SK-N-SH (cell line): ENCODE data around the gene IFT74. TPM values are rescaled to one million over a fixed set of nuclear protein-coding genes. Genes with fewer than 3 reads are reported as not detected.

Experiments
- CTCF ChIA-PET: fragments of 300-600, 350-600 bp; formaldehyde crosslinking; extraction: SDS; loops from one replicate; lab custom pipeline; 2021; lab: Yijun Ruan, JAX
- POLR2A ChIA-PET: fragments of 350-600 bp; sonication (Branson Sonifier 250); formaldehyde crosslinking; extraction: SDS; loops from one replicate; lab custom pipeline; 2020; ENCODE audit warnings: antibody characterized with exemption, inconsistent platforms; lab: Yijun Ruan, JAX
- DNase-seq: peaks from one replicate; pipeline ENCODE4 v3.0.0; 2012
- H2AFZ ChIP-seq: fragments of 200-600 bp; sonication (generic); 2 replicates; pipeline ENCODE4 v1.8.1; 2016; ENCODE audit warnings: antibody characterized with exemption, mild to moderate bottlenecking, low read depth
- H3F3A ChIP-seq: fragments of 200-600 bp; sonication (generic); replicated peaks from 2 replicates; pipeline ENCODE3; 2016; ENCODE audit warnings: antibody characterized with exemption, mild to moderate bottlenecking; ENCODE audit not compliant: insufficient read depth
- H3K27ac ChIP-seq, 2 experiments: fragments of 200-500 bp in 1 of 2; fragments of 200-600 bp in 1 of 2; sonication (Bioruptor generic) in 1 of 2; sonication (generic), shearing (Covaris generic) in 1 of 2; 2 replicates each; pipeline versions ENCODE4 v1.5.1 to v1.6.1; 2014 to 2016; ENCODE audit warnings: low read depth in 2 of 2, inconsistent platforms in 1 of 2, low read length in 1 of 2, mild to moderate bottlenecking in 1 of 2, mixed read lengths in 1 of 2
- H3K27me3 ChIP-seq: fragments of 200-600 bp; sonication (generic), shearing (Covaris generic); 2 replicates; pipeline ENCODE4 v1.6.1; 2016; ENCODE audit warnings: mixed run types; ENCODE audit not compliant: insufficient read depth
- H3K36me3 ChIP-seq, 2 experiments: fragments of 200-500 bp in 1 of 2; fragments of 200-600 bp in 1 of 2; sonication (Bioruptor generic) in 1 of 2; sonication (generic) in 1 of 2; replicated peaks in 1 of 2; 2 replicates each; pipeline versions ENCODE3 to v1.5.1; 2014 to 2016; ENCODE audit warnings: low read length in 1 of 2, mild to moderate bottlenecking in 1 of 2; ENCODE audit not compliant: insufficient read depth in 2 of 2, control insufficient read depth in 1 of 2
- H3K4me1 ChIP-seq, 2 experiments: fragments of 200-500 bp in 1 of 2; fragments of 200-600 bp in 1 of 2; sonication (Bioruptor generic) in 1 of 2; sonication (generic), shearing (Covaris generic) in 1 of 2; 2 replicates each; pipeline versions ENCODE4 v1.5.1 to v1.6.1; 2014 to 2016; ENCODE audit warnings: low read depth in 1 of 2, low read length in 1 of 2, mixed run types in 1 of 2; ENCODE audit not compliant: insufficient read depth in 2 of 2, control insufficient read depth in 1 of 2
- H3K4me2 ChIP-seq: fragments of 200-600 bp; sonication (generic), shearing (Covaris generic); 2 replicates; pipeline ENCODE4 v1.6.1; 2017; ENCODE audit warnings: mixed run types
- H3K4me3 ChIP-seq, 2 experiments: fragments of 200-500 bp in 1 of 2; fragments of 200-600 bp in 1 of 2; sonication (Bioruptor generic) in 1 of 2; sonication (generic), shearing (Covaris generic) in 1 of 2; 2 replicates each; pipeline versions ENCODE4 v1.5.1 to v1.8.1; 2014 to 2016; ENCODE audit warnings: low read depth in 2 of 2, inconsistent platforms in 1 of 2, low read length in 1 of 2, mild to moderate bottlenecking in 1 of 2, mixed read lengths in 1 of 2, moderate library complexity in 1 of 2
- H3K79me2 ChIP-seq: fragments of 200-600 bp; sonication (generic); 2 replicates; pipeline ENCODE4 v1.8.1; 2017; ENCODE audit warnings: mild to moderate bottlenecking; ENCODE audit not compliant: insufficient read depth
- H3K9ac ChIP-seq: fragments of 200-600 bp; sonication (generic); 2 replicates; pipeline ENCODE4 v1.6.1; 2017; ENCODE audit warnings: mixed run types
- H3K9me2 ChIP-seq: fragments of 200-600 bp; sonication (generic); 2 replicates; pipeline ENCODE4 v1.6.1; 2017; ENCODE audit warnings: mixed run types
- H3K9me3 ChIP-seq: fragments of 200-600 bp; sonication (generic); 2 replicates; pipeline ENCODE4 v1.6.1; 2017; ENCODE audit warnings: mixed run types, mild to moderate bottlenecking, moderate library complexity
- H4K20me1 ChIP-seq: fragments of 200-600 bp; sonication (generic); 2 replicates; pipeline ENCODE4 v1.6.1; 2017; ENCODE audit warnings: mild to moderate bottlenecking, mixed run types; ENCODE audit not compliant: insufficient read depth
- CHD2 ChIP-seq: fragments of 150-350 bp; IDR thresholded peaks from 2 replicates; pipeline ENCODE4 v1.6.1; 2018; ENCODE audit warnings: low read length; ENCODE audit not compliant: partially characterized antibody
- FOXJ3 ChIP-seq: sonication (generic); formaldehyde crosslinking; IDR thresholded peaks from 2 replicates; pipeline ENCODE4 v1.5.1; 2020; ENCODE audit warnings: mild to moderate bottlenecking, missing genetic modification reagents
- GABPA ChIP-seq: IDR thresholded peaks from 2 replicates; pipeline ENCODE4 v1.4.0; 2012; ENCODE audit warnings: low read depth, mild to moderate bottlenecking
- GATA2 ChIP-seq: sonication (generic); formaldehyde crosslinking; IDR thresholded peaks from 2 replicates; pipeline ENCODE4 v1.5.0; 2020; ENCODE audit warnings: mild to moderate bottlenecking, missing genetic modification reagents
- JUND ChIP-seq: IDR thresholded peaks from 2 replicates; pipeline ENCODE4 v1.4.0; 2012
- MXI1 ChIP-seq: IDR thresholded peaks from 2 replicates; pipeline ENCODE4 v1.6.1; 2012; ENCODE audit warnings: mild to moderate bottlenecking, low read depth, low read length, improper control_type of control experiment
- NFIC ChIP-seq: IDR thresholded peaks from 2 replicates; pipeline ENCODE4 v1.4.0; 2012; ENCODE audit warnings: borderline replicate concordance
- NRF1 ChIP-seq: IDR thresholded peaks from 2 replicates; pipeline ENCODE4 v1.6.1; 2012; ENCODE audit warnings: low read depth, mild to moderate bottlenecking, low read length
- POLR2AphosphoS5 ChIP-seq: IDR thresholded peaks from 2 replicates; pipeline ENCODE4 v1.6.1; 2012; ENCODE audit warnings: low read depth, low read length
- RFX5 ChIP-seq: IDR thresholded peaks from 2 replicates; pipeline ENCODE4 v1.6.1; 2012; ENCODE audit warnings: mild to moderate bottlenecking, improper control_type of control experiment, low read length
- SIN3A ChIP-seq: IDR thresholded peaks from 2 replicates; pipeline ENCODE4 v1.6.1; 2012; ENCODE audit warnings: low read depth, mild to moderate bottlenecking, low read length, moderate library complexity, borderline replicate concordance
- SMC3 ChIP-seq: IDR thresholded peaks from 2 replicates; pipeline ENCODE4 v1.6.1; 2012; ENCODE audit warnings: low read depth, low read length, improper control_type of control experiment
- TCF12 ChIP-seq: IDR thresholded peaks from 2 replicates; pipeline ENCODE4 v1.4.0; 2012
- TEAD4 ChIP-seq: IDR thresholded peaks from 2 replicates; pipeline ENCODE4 v1.4.0; 2012; ENCODE audit warnings: mild to moderate bottlenecking, borderline replicate concordance; ENCODE audit not compliant: insufficient read depth
- YY1 ChIP-seq: IDR thresholded peaks from 2 replicates; pipeline ENCODE4 v1.4.0; 2012; ENCODE audit warnings: low read depth, mild to moderate bottlenecking
- WGBS: methylation state at CpG from one replicate; pipeline ENCODE4 v1.1.6; 2017; ENCODE audit warnings: low lambda C conversion rate; 5-methylcytosine and 5-hydroxymethylcytosine counted together
- polyA plus RNA-seq, 3 experiments: library from polyadenylated mRNA; depleted of rRNA; stranded (reverse); fragments of >200 nt; gene quantifications; 2 replicates each; pipeline ENCODE4 v1.2.3, GENCODE V29; 2012
- TF ChIP-seq, protein P1 (sequence below): IDR thresholded peaks from 2 replicates; pipeline ENCODE4 v1.4.0; 2012; ENCODE audit warnings: low read depth
- TF ChIP-seq, protein P2 (sequence below): fragments of 150-350 bp; IDR thresholded peaks from 2 replicates; pipeline ENCODE4 v1.6.1; 2016; ENCODE audit warnings: mild to moderate bottlenecking, low read depth, low read length
- TF ChIP-seq, protein P3 (sequence below): IDR thresholded peaks from 2 replicates; pipeline ENCODE4; 2012

The IFT74 gene
- polyA plus RNA-seq, 1 of the 3 experiments (the other 2 are of a cell fraction), result 6.3 TPM

DNA sequence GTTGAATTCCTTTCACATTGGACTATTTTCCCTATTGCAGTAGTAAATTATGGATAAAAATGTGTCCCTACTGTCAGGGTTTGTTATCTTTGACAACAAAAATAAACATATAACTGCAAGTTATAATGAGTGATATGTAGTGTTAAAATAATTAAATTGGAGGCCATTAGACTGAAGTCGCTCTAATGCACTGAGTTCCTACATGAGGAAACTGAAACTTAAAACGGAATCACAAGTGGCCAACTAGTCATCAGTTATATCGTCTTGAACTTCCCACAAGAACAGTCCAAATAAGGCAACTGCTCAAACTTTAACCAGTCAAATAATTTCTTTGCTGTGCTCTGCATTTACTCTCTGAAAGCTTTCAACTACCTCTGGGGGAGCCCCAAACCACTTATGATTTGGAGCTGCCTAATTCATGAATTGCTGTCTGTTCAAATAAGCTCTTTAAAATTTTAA is 2.1 kb upstream of the IFT74 start (continued):
- TF ChIP-seq, protein P1, sequence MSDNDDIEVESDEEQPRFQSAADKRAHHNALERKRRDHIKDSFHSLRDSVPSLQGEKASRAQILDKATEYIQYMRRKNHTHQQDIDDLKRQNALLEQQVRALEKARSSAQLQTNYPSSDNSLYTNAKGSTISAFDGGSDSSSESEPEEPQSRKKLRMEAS, result no peak
- no peak for TF ChIP-seq TEAD4
- no peak for TF ChIP-seq GABPA
- no peak for TF ChIP-seq POLR2AphosphoS5

DNA sequence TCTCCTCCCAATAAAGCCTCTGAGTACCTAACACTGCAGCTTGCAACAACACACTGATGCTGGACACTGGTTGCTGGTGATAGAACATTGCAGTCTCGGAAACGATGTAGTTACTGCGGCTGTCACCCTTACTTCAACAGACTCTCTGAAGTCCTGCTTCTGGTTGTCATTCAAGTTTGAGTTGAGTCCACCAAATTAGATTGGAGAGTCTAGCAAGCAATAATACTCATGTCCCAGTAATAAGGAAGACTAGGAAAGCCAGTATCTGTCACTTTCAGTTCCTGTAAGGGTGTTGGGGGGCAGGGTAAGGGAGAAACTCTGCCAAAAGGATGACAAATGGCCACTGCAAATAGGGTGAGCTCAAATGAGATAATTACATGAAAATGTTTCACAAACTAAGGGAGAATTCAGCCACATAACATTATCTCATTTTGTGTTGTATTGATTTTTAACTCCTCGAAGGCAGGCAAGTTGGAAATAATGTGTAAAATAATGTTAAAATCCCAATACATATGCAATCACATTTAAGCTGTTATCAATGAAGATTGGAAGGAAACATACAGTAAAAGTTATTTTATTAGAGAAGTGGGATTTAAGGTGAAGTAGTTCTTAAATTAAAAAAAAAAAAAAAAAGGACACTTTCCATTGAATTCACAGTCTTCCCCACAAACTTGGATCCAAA is 849 bp upstream of the IFT74 start:
- peaks cover 0 to 9% of the 10 kb centered on the region in 2 experiments; a peak in 2 of 4 replicates for H3K4me1 ChIP-seq
- peak overlapping the region; percentile 70 to 80 for H3K4me3 ChIP-seq
- WGBS, result 61% methylated on average over 4 of the region's 4 CpGs
- no peaks in the 10 kb centered on the region for H3K9me3 ChIP-seq
- H3K9me2 ChIP-seq, result no peaks in the 10 kb centered on the region
- H3K79me2 ChIP-seq, result peaks cover 33% of the 10 kb centered on the region; the same call in 1 of the 2 replicates
- peak overlapping the region; percentile 93 for H3K9ac ChIP-seq
- no peak for DNase-seq
- ChIA-PET CTCF (interaction anchor here (1.0 kb wide), 1 partner anchor 63 kb away, joined by 5 read pairs; the partner anchor contains the start of gene CAAP1), POLR2A (interaction anchor here (0.8 to 2.4 kb wide), 4 partner anchors 8 to 63 kb away, joined by 3 to 13 read pairs (median 8); partner anchors contain the start of genes CAAP1 and PLAA)
- H3K27ac ChIP-seq, result peak overlapping the region; percentile 89 to 96
- H3K36me3 ChIP-seq, result no peaks in the 10 kb centered on the region
- H3K27me3 ChIP-seq, result no peaks in the 10 kb centered on the region
- no peak for TF ChIP-seq NFIC
- TF ChIP-seq JUND, result no peak
- TF ChIP-seq, protein P2, sequence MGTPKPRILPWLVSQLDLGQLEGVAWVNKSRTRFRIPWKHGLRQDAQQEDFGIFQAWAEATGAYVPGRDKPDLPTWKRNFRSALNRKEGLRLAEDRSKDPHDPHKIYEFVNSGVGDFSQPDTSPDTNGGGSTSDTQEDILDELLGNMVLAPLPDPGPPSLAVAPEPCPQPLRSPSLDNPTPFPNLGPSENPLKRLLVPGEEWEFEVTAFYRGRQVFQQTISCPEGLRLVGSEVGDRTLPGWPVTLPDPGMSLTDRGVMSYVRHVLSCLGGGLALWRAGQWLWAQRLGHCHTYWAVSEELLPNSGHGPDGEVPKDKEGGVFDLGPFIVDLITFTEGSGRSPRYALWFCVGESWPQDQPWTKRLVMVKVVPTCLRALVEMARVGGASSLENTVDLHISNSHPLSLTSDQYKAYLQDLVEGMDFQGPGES, result no peak
- no peak for TF ChIP-seq GATA2 (CRISPR knock-in tag)
- TF ChIP-seq YY1, result no peak
- TF ChIP-seq SMC3, result no peak
- TF ChIP-seq, protein P3, sequence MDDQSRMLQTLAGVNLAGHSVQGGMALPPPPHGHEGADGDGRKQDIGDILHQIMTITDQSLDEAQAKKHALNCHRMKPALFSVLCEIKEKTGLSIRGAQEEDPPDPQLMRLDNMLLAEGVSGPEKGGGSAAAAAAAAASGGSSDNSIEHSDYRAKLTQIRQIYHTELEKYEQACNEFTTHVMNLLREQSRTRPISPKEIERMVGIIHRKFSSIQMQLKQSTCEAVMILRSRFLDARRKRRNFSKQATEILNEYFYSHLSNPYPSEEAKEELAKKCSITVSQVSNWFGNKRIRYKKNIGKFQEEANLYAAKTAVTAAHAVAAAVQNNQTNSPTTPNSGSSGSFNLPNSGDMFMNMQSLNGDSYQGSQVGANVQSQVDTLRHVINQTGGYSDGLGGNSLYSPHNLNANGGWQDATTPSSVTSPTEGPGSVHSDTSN, result peak; percentile 35; the same call in 1 of the 2 replicates
- no peaks in the 10 kb centered on the region for H4K20me1 ChIP-seq
- H3K4me2 ChIP-seq, result peak overlapping the region; percentile 83
- H2AFZ ChIP-seq, result peak overlapping the region; percentile 95
- peaks cover 14% of the 10 kb centered on the region for H3F3A ChIP-seq

DNA sequence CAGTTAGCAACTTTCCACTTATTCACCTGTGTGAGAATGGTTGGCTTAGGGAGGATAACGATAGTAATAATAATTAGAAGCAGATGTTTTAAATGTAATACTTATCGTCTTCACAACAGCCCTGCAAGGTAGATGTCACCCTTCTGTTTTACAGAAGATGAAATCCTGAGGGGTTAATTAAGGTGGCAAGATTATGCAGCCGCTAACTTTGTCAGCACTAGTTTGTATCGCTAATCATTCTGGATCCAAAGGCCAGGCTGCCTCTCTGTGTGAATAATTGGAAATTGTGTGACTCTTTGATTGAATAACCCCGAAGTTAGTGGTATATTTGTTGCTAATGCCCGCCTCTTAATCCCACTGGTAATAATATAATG is 635 bp downstream of the IFT74 start:
- Histone ChIP-seq H3F3A (peaks cover 10% of the 10 kb centered on the region), H3K79me2 (peaks cover 33% of the 10 kb centered on the region; the same call in 1 of the 2 replicates), H2AFZ (peak overlapping the region; percentile 95), H3K27ac (peak overlapping the region; percentile 89 to 96), H3K27me3 (no peaks in the 10 kb centered on the region), H3K36me3 (peaks cover 2% of the 10 kb centered on the region in 2 experiments), H3K9me3 (no peaks in the 10 kb centered on the region), H3K4me2 (peak overlapping the region; percentile 83), H3K9me2 (no peaks in the 10 kb centered on the region), H4K20me1 (no peaks in the 10 kb centered on the region), H3K9ac (peak overlapping the region; percentile 93), H3K4me3 (peak overlapping the region; percentile 70 to 80), H3K4me1 (peaks cover 0 to 9% of the 10 kb centered on the region in 2 experiments; a peak in 2 of 4 replicates)
- ChIA-PET POLR2A (interaction anchor here (1.5 to 2.4 kb wide), 2 partner anchors 9 to 65 kb away, joined by 12 to 13 read pairs; partner anchors contain the start of genes CAAP1 and PLAA), CTCF (no interaction called here)
- DNase-seq, result no peak
- WGBS, result 21% methylated on average over 6 of the region's 6 CpGs
- TF ChIP-seq, protein P1, result no peak
- TF ChIP-seq MXI1 (no peak), RFX5 (no peak), CHD2 (no peak), FOXJ3 (CRISPR knock-in tag) (no peak), JUND (no peak), POLR2AphosphoS5 (no peak), TCF12 (no peak), NRF1 (no peak), SMC3 (no peak), YY1 (no peak), TEAD4 (no peak), SIN3A (no peak)
- TF ChIP-seq, protein P3, result no peak
